Stomach smooth muscle (tissue), 2 donors: Measurements from ENCODE around the gene SERGEF.
"Not testable (repeated sequence)": the region's sequence is repeated elsewhere in the genome, so short reads cannot be mapped to it uniquely, and the experiment has no call there.

Experiments used
- H3K27ac ChIP-seq: one replicate; pipeline ENCODE4 v1.7.0; 2013; ENCODE audit warnings: mild to moderate bottlenecking, low read length, inconsistent platforms
- H3K27me3 ChIP-seq, 2 donors: one replicate each; pipeline ENCODE4 v1.7.0; 2013; ENCODE audit warnings: low read length in 2 of 2; ENCODE audit not compliant: insufficient read depth in 2 of 2, control insufficient read depth in 1 of 2
- H3K36me3 ChIP-seq, 2 donors: one replicate each; pipeline ENCODE4 v1.7.0; 2013; ENCODE audit warnings: low read length in 2 of 2; ENCODE audit not compliant: control insufficient read depth in 2 of 2, insufficient read depth in 2 of 2
- H3K4me1 ChIP-seq: one replicate; pipeline ENCODE4 v1.7.0; 2013; ENCODE audit warnings: low read length; ENCODE audit not compliant: control insufficient read depth, insufficient read depth
- H3K4me3 ChIP-seq, 2 donors: one replicate each; pipeline ENCODE4 v1.7.0; 2013; ENCODE audit warnings: low read length in 2 of 2
- H3K9ac ChIP-seq, 2 donors: one replicate each; pipeline ENCODE4 v1.7.0; 2013; ENCODE audit warnings: low read length in 2 of 2, mild to moderate bottlenecking in 1 of 2
- H3K9me3 ChIP-seq, 2 donors: one replicate each; pipeline ENCODE4 v1.7.0; 2013; ENCODE audit warnings: low read length in 2 of 2; ENCODE audit not compliant: control insufficient read depth in 2 of 2
- donor health status: healthy.
- donor health status: Pancreatic carcinoma.

SERGEF gene

GRCh38 chr11:17914957-17915356 lies 97.9 kb downstream of the SERGEF start:
- Histone ChIP-seq H3K36me3 (peaks cover 4 to 9% of the 10 kb centered on the region in 2 donors), H3K9ac (no peak overlapping the region), H3K4me3 (no peak overlapping the region), H3K9me3 (no peaks in the 10 kb centered on the region), H3K27ac (no peak overlapping the region), H3K27me3 (no peaks in the 10 kb centered on the region), H3K4me1 (no peaks in the 10 kb centered on the region)

DNA sequence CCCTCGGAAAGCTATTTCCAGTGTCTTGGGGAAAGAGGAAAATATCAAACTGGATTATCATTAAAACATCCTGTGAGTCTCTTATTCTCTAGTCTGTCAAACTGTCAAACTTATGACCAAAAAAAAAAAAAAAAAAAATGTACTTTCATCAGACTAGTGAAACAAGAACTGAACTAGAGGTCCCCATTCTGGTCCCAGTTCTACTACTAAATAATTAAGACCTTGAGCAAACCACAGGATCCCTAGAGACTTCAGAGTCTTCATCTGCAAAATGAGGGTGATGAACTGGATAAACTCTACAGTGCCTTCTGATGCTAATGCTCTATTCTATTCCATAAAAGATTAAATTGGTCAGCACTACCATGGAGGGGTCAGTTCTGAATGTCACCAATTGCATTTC lies 105.8 kb downstream of the SERGEF start:
- Histone ChIP-seq H3K27me3 (no peaks in the 10 kb centered on the region), H3K9ac (no peak overlapping the region), H3K4me1 (no peaks in the 10 kb centered on the region), H3K4me3 (no peak overlapping the region), H3K27ac (no peak overlapping the region), H3K36me3 (no peaks in the 10 kb centered on the region), H3K9me3 (no peaks in the 10 kb centered on the region)

DNA sequence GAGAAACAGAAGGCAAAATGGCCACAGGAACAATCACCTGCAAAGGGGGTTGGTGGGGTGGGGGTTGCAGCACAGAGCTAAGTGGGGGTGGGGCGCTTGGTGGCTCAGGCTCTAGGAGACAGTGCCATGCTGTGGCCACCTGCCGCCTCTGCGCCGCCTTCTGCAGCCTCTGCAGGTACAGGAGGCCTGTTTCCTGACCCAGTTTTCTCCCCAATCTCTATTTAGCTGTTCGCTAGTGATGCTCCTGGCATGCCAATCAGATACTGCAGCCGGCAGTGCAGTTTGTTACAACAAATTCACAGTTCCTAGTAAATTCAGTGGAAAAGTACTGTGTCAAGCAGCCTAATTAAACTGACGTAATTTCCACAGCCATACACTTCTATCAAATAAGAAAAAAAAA lies 106.4 kb downstream of the SERGEF start:
- no peak overlapping the region for H3K27ac ChIP-seq
- no peak overlapping the region for H3K9ac ChIP-seq
- no peaks in the 10 kb centered on the region for H3K27me3 ChIP-seq
- H3K4me3 ChIP-seq: no peak overlapping the region
- no peaks in the 10 kb centered on the region for H3K9me3 ChIP-seq
- no peaks in the 10 kb centered on the region for H3K36me3 ChIP-seq
- no peaks in the 10 kb centered on the region for H3K4me1 ChIP-seq

DNA sequence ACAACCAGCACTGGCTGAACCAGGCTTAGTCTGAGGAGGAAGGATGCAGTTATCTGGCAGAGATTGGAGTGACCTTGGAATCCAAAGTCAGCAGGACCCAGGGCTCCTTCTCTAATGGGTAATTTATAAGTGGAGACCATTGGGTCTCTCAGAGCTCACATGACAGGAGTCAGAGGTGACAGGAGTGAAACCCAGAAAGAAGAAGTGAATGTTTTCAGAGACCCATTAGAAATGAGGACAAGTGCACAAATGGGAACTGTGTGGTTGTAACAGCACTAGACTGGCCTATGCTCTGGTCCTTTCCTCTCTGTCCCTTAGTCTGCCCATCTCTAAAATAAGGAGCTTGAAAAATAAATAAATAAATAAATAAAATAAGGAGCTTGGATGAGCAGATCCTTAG lies 107.4 kb downstream of the SERGEF start:
- H3K9me3 ChIP-seq: no peaks in the 10 kb centered on the region
- no peaks in the 10 kb centered on the region for H3K4me1 ChIP-seq
- H3K27me3 ChIP-seq: no peaks in the 10 kb centered on the region
- no peak overlapping the region for H3K27ac ChIP-seq
- no peak overlapping the region for H3K4me3 ChIP-seq
- H3K36me3 ChIP-seq: no peaks in the 10 kb centered on the region
- H3K9ac ChIP-seq: no peak overlapping the region

DNA sequence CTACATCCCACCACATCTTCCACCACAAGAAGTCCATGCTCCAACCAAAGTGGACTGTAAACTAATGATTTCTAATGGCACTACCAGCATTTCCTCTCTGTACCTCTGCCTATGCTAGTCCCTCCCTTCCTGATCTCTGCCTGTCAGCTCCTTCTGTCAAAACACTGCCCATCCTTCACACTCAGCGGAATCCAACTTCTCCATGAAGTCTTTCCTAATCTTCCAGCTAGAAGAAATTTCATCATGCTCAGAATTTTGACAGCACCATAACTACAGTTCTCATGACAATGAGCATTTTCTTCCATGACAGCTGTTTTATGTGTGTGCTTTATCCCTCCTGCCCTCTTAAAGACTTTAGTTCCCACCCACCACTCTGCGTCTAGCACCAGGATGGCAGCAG lies 111.4 kb downstream of the SERGEF start:
- H3K27me3 ChIP-seq: no peaks in the 10 kb centered on the region
- no peaks in the 10 kb centered on the region for H3K36me3 ChIP-seq
- H3K9ac ChIP-seq: no peak overlapping the region
- H3K4me1 ChIP-seq: no peaks in the 10 kb centered on the region
- no peaks in the 10 kb centered on the region for H3K9me3 ChIP-seq
- no peak overlapping the region for H3K4me3 ChIP-seq
- no peak overlapping the region for H3K27ac ChIP-seq

DNA sequence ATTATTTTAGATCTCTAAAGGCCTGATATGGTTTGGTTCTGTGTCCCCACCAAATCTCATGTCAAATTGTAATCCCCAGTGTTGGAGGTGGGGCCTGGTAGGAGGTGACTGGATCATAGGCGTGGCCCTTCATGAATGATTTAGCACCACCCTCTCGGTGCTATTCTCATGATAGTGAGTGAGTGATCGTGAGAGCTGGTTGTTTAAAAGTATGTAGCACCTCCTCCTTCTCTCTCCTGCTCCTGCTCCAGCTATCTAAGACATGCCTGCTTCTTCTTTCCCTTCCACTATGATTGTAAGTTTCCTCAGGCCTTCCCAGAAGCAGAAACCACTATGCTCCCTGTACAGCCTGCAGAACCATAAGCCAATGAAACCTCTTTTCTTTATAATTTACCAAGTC lies 114.1 kb downstream of the SERGEF start:
- Histone ChIP-seq H3K4me3 (no peak overlapping the region), H3K9ac (no peak overlapping the region), H3K4me1 (peaks cover 2% of the 10 kb centered on the region), H3K9me3 (no peaks in the 10 kb centered on the region), H3K27me3 (no peaks in the 10 kb centered on the region), H3K36me3 (no peaks in the 10 kb centered on the region), H3K27ac (no peak overlapping the region)

DNA sequence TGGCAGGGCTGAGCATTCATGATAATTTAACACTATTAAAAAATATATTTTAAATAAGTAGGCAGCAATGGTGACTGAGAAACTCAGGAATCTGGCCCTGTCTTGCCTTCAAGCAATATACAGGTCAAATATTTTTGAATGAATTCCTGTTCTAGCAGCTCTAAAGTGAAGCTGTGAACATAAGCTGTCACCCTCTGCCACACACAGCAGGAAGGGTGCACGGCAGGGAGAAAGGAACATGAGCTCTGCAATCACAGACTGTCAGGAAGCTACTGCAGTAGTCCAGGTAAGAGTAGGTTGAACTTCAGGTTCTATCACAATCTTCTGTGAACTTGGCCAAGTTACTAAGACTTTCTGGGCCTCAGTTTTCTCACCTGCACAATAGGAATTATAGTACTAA lies 114.8 kb downstream of the SERGEF start:
- peaks cover 2% of the 10 kb centered on the region for H3K4me1 ChIP-seq
- H3K9me3 ChIP-seq: no peaks in the 10 kb centered on the region
- H3K4me3 ChIP-seq: no peak overlapping the region
- H3K27ac ChIP-seq: no peak overlapping the region
- no peaks in the 10 kb centered on the region for H3K36me3 ChIP-seq
- H3K9ac ChIP-seq: no peak overlapping the region
- H3K27me3 ChIP-seq: no peaks in the 10 kb centered on the region

DNA sequence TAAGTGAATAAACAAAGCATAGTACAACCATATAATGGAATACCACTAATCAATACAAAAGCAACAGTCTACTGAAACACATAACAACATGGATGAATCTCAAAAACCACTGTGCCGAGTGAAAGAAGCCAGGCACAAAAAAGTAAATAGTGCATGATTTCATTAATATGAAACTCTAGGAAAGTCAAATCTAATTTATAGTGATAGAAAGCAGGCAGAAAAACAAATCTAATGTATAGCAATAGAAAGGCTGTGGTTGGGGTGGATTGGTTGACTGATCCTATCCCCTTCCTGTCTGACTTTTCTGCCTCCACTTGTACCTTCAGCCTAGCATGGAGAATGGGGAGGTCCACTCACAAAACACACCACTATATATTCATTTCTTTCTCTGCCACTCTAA lies 115.4 kb downstream of the SERGEF start:
- Histone ChIP-seq H3K27ac (no peak overlapping the region), H3K27me3 (no peaks in the 10 kb centered on the region), H3K36me3 (peaks cover 0 to 2% of the 10 kb centered on the region in 2 donors), H3K4me1 (peaks cover 2% of the 10 kb centered on the region), H3K4me3 (no peak overlapping the region), H3K9me3 (no peaks in the 10 kb centered on the region), H3K9ac (no peak overlapping the region)

GRCh38 chr11:17896496-17897151 lies 116.2 kb downstream of the SERGEF start:
- not testable (repeated sequence) for H3K27ac ChIP-seq, H3K36me3 ChIP-seq

DNA sequence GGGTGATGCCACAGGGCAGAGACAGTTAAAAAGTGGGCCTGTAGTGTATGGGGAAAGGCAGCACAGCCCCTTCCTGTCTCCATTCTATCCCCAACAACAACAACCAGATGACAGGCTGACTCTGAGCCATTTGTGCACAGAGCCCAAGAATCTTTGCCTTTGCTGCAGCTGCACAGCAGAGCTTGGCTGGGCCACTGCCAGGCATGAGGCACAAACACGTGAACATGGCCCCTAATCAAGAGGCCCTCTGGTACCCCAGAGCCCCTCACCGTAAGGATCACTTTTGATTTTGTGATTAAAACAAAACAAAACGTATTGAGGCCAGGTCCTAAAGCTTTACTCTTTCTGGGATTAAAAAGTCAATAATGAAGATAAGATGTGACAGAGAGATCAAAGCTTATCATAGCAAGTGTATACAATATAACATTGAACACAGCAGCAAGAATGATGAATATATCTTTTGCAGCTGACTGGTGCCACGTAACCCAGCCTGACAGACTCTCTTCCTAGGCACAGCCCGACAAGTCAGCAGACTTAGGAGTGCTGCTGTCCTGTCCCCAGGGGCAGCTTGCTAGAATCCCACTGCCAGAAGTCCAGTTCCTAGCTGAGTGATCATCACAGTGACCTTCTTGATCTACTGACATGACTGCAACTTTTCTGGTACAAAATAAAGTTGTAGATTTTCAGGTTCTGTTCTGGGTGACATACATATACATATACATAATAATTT lies 117.8 kb downstream of the SERGEF start:
- H3K27me3 ChIP-seq: no peaks in the 10 kb centered on the region
- H3K9me3 ChIP-seq: no peaks in the 10 kb centered on the region
- no peak overlapping the region for H3K27ac ChIP-seq
- peaks cover 3% of the 10 kb centered on the region in 2 donors for H3K36me3 ChIP-seq
- H3K4me1 ChIP-seq: peaks cover 2% of the 10 kb centered on the region
- no peak overlapping the region for H3K4me3 ChIP-seq
- no peak overlapping the region for H3K9ac ChIP-seq

More at GRCh38 chr11:17896496-17897151, 116.2 kb downstream of the SERGEF start:
- not testable (repeated sequence) for H3K4me1 ChIP-seq, H3K9me3 ChIP-seq, H3K9ac ChIP-seq, H3K4me3 ChIP-seq, H3K27me3 ChIP-seq

- Histone ChIP-seq H3K27ac (no peak overlapping the region), H3K36me3 (peaks cover 3% of the 10 kb centered on the region in 2 donors), H3K4me1 (peaks cover 2% of the 10 kb centered on the region), H3K9me3 (no peaks in the 10 kb centered on the region), H3K4me3 (no peak overlapping the region), H3K27me3 (no peaks in the 10 kb centered on the region), H3K9ac (no peak overlapping the region)
Observed at GRCh38 chr11:17892409-17892808, 120.4 kb downstream of the SERGEF start.
